Occipital lobe (tissue), 2 donors: ENCODE measurements around the gene CROCC2. TPM values are rescaled to one million over a fixed set of nuclear protein-coding genes. Genes with fewer than 3 reads are reported as not detected.
A peak's percentile ranks its signal among the peaks of the same experiment; 100 is the strongest.

Experiments used
- DNase-seq: peaks from one replicate; lab custom pipeline; 2025; lab: John Stamatoyannopoulos, UW
- total RNA-seq: library from RNA; depleted of rRNA; stranded (reverse); fragments of >200 nt; gene quantifications from one replicate; pipeline ENCODE4 v1.2.3, GENCODE V29; 2014

CROCC2 gene
- total RNA-seq, 1 donor from 2014 or later, result under 0.01 TPM

- no peak for DNase-seq
Measured at GRCh38 chr2:240919786-240920782, 13.9 kb downstream of the CROCC2 start.

- no peak for DNase-seq
Measured at GRCh38 chr2:240920783-240921231, 14.7 kb downstream of the CROCC2 start.

- peak; percentile 37 for DNase-seq
Measured at GRCh38 chr2:240921311-240921994, 15.3 kb downstream of the CROCC2 start.

DNA sequence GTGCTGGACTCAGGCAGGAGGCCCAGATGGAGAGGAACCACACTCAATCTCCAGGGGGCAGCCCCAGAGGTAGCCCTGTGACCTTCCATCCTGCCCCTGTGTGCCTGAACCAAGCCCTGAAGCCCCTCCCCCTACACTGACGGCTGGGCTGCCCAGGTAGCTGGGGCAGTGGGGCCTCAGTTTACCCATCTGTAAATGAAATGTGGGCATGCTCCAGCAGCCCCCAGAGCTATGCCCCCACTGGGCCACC is 15.8 kb downstream of the CROCC2 start:
- DNase-seq, result no peak

DNA sequence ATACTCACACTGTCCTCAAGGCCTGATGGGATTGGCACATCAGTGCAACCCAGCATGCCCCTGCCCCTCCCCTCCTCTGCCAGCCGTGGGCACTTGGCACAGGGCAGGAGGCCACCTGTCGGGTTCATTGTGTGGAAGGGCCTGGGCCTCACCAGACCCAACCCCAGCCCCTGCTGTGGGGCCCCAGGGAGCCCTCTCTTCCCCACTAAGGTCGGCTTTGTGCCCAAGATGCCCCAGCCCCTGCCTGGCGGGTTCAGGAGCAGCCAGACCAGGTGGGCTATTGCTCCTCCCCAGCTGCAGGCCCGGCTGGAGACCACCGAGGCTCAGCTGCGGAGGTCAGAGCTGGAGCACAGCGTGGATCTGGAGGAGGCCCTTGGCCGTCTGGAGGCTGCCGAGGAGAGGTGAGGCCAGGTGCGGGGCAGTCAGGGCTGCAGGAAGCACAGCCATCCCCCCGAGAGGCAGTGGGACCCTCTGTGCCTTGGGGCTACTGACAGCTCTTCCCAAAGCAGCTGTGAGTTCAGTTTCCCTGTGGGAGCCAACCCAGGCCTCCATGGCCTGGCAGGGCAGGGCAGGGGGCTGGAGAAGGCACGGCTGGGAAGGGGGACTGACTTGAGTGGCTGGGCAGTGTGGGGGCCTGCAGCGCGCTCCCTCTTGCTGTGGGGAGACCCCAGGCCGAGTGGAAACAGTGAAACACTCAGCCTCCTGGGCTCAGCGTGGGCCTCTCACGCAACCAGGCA is 16.3 kb downstream of the CROCC2 start:
- no peak for DNase-seq

- DNase-seq, result no peak
Measured at GRCh38 chr2:240922982-240923537, 16.9 kb downstream of the CROCC2 start.

DNA sequence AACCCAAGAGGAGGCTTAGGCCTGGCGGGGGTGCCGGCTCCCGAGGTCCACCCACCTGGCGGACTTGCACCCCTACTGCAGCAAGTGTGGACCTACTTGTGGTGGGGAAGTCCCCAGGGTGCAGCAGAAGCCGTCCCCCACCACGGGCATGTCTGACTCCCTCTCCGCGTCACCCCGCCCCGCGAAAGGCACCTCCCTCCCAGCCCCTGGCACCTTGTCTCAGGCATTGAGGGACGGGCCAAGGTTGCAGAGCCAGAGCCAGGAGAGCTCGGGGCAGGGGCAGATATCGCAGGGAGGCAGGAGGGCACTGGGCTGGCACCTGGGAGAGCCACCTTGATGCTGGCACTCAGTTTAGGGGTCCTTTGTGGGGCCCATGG is 19.0 kb downstream of the CROCC2 start:
- no peak for DNase-seq

DNA sequence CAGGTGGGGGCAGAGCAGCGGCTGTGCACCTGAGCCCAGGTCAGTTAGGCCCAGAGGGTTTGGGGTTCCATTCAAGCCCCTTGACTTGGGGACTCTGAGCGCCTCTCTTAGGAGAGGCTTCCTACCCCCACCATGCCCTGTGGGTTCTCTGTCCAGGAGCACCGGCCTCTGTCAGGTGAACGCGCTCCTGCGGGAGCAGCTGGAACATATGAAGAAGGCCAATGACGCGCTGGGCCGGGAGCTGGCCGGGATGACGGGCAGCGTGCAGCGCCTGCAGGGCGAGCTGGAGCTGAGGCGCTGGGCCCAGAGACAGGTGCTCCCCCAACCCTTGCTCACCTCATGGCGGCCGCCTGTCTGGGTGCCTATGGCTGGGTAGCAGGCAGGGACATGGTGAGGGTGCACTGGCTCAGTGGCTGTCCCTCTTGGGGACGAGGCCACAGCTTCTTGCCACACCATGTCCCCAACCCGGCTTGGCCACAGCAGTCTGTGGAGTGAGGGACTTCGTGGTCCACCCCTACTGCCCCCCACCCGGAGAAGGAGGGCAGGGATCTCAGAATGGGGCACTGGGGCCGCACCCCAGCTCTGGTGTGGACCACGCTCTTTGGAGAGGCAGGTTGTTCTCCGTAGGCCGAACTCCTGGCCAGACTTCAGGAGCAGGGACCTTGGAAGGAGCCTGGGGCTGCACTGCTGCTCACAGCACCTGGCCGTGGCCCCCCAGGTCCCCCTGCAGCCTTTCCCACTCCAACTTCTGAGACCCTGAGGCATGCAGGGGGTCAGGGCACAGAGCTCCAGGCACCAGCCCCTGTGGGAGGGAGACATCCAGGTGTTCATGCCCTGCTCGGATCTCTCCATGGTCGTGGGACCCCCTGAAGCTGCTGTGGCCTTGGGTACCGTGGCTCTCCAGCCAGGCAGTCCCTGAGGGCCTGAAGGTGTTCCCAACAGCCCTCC is 19.7 kb downstream of the CROCC2 start:
- DNase-seq, result no peak

DNA sequence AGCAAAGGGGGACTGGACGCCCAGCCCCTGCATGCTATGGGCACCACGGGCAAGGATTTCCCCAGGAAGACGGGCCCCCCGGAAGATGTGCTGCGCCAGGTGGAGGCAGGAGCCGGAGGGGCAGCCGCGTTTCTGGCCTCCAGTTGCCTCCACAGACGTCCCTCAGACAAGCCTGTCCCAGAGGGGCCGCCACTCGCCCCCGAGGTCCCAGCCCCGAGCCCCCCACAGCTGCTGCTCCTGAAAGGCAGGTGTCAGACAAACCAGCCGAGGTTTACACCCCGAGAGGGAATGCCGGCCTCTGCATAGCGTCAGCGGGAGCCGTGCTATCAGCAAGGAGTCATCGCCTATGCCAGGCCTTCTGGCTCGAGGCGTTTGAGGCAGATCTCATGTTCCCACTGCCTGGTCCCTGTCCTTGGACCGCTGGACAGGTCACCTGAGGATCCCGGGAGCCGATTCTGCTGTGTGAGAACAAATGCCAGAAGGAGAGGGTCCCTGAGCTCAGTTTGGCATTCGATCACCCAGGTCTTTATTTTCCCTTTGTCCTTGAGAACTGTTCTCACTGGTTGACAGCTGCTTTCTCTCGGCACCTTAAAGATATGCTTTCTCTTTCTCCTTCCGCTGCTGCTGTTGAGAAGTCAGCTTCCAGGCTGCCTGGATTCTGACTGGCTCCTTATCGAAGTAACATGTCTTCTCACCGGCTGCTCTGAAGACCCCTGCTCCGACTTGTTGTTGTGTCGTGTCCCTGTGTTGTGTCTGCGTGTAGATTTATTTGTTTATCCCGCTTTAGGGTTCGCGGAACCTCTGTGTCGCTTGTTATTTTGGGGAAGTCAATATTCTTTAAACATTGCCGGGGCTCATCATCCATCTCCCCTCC is 20.6 kb downstream of the CROCC2 start:
- DNase-seq, result no peak

GRCh38 chr2:240927390-240927781 is 21.2 kb downstream of the CROCC2 start:
- no peak for DNase-seq

GRCh38 chr2:240928476-240929363 is 22.6 kb downstream of the CROCC2 start:
- no peak for DNase-seq

GRCh38 chr2:240929364-240930095 is 23.4 kb downstream of the CROCC2 start:
- DNase-seq, result no peak

GRCh38 chr2:240930096-240930630 is 24.0 kb downstream of the CROCC2 start:
- DNase-seq, result no peak

DNA sequence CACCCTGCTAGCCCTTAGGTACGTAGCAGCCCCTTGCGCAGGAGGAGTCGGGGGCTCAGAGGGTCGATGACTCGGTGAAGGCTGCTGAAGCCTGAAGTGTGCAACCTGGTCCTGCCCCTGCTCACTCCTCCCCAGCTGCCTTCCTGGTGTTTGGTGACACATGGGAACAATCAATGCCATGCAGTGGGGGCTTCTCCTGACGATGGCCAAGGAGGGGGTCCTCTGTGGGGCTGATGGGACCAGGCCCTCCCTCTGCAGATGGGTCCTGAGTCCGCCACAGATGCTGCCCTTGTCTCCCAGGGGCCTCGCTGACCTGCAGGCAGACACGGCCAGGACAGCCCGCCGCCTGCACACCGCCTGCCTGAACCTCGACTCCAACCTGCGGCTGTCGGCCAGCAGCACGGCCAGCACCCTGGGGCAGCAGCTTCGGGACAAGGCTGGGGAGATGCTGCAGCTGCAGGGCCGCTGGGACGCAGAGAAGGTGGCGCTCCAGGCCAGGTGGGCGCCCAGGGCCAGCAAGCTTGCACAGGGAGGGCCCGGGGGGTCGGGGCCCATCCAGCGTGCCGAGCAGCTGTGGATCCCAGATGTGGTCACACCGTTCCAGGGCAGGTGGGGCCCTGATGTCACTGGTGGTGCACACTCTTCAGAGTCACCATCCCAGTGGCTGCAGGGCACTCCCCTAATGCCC is 24.6 kb downstream of the CROCC2 start:
- no peak for DNase-seq

DNA sequence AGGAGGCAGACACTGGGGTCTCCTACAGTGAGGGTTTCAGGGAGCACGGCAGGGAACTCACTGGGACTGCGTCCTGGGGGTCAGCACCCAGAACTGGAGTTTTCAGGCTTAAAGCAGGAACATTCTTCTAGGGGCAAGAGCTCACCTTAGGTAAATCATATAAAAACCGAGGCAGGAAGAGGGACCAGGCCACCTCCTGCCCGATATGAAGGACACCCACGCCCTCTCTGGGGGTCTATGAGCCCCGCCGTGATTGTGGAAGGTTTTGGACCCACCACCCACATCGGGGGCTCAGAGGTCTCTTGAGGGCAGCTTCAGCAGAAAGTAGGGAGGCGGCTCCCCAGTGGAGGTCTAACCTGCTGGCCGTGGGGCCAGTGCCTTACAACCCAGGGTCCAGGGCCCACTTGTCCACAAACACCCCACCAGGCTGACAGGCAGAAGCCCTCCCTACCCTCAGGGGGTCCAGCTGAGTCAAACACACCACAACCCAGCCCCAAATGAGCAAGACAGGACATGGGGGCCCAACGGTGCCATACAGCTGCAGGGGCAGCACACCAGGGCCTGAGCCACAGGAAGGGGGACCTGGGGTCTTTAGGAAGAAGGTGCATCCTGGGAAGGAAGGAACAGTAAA is 25.3 kb downstream of the CROCC2 start:
- no peak for DNase-seq

DNA sequence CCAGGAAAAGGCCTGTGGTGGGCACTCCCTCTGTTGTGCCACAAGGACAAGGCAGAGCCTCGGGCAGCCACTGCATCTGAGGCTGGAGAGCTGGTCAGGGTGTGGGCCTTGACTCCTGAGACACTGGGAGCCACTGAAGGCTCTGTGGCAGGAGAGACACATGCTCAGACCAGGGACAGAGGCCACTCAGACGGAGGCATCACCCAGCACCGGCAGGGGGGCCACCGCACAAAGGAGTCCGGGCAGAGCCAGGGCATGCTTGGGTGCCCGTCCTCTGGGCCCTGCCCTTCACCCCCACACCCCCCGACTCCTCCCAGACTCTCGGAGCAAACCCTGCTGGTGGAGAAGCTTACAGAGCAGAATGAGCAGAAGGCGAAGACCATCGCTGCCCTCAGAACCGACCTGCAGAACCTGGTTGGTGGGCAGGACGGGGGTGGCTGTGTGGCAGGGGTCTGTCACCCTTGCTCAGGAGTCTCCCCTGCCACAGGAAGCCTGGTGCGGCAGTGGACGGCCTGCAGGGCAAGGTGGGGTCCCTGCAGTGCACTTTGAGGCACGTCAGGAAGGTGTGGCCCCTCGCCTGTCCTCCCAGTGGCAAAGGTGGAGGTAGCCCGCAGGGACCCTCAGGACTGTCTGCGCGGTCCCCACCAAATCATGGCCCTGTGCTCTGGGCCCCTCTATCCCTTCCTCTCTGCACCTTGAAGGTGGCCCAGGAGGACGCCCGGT is 26.0 kb downstream of the CROCC2 start:
- no peak for DNase-seq
